Measurements from ENCODE around the gene GATD1. TPM values are rescaled to one million over a fixed set of nuclear protein-coding genes. Genes with fewer than 3 reads are reported as not detected.

Gene GATD1
- total RNA-seq, 4 donors from 2014 or later = 47.6 to 81.7 (median 52.9) TPM

DNA sequence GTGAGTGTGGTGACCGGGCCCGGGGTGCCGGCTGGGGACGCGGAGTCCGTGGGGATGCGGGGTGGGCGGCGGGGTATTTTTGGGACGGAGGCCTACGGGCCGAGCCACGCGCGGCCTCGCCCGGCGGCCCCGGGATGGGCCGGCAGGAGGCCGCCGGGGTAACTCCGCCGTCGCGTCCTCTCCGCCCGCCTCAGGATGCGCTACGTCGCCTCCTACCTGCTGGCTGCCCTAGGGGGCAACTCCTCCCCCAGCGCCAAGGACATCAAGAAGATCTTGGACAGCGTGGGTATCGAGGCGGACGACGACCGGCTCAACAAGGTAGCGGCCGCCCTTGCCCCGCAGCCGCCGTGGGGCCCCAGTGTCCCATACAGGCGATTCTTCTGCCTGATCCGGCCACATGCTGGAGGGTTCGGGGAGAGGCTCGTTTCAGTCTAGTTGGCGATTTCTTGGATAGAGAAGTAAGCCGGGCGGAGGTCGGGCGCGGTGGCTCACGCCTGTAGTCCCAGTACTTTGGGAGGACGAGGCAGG, 32.8 kb upstream of the GATD1 start:
- TF ChIP-seq POLR2A (IDR thresholded peaks at IDR 0.05) (peak in 1 of 2 donors; percentile 76), CTCF (IDR thresholded peaks at IDR 0.05) (peak in 1 of 6 experiments; percentile 35)
- no peaks in the 10 kb centered on the region for H3K27me3 ChIP-seq
- peak in 1 of 3 donors; percentile 62 for DNase-seq
- peaks cover 0 to 26% (median 0%) of the 10 kb centered on the region in 3 donors for H3K36me3 ChIP-seq
- peak overlapping the region; percentile 71 to 97 (median 92) for H3K4me3 ChIP-seq
- H3K4me1 ChIP-seq = peaks cover 11 to 35% (median 15%) of the 10 kb centered on the region in 4 donors
- H3K9me3 ChIP-seq = no peaks in the 10 kb centered on the region
- peak overlapping the region; percentile 96 to 99 (median 98) for H3K27ac ChIP-seq

DNA sequence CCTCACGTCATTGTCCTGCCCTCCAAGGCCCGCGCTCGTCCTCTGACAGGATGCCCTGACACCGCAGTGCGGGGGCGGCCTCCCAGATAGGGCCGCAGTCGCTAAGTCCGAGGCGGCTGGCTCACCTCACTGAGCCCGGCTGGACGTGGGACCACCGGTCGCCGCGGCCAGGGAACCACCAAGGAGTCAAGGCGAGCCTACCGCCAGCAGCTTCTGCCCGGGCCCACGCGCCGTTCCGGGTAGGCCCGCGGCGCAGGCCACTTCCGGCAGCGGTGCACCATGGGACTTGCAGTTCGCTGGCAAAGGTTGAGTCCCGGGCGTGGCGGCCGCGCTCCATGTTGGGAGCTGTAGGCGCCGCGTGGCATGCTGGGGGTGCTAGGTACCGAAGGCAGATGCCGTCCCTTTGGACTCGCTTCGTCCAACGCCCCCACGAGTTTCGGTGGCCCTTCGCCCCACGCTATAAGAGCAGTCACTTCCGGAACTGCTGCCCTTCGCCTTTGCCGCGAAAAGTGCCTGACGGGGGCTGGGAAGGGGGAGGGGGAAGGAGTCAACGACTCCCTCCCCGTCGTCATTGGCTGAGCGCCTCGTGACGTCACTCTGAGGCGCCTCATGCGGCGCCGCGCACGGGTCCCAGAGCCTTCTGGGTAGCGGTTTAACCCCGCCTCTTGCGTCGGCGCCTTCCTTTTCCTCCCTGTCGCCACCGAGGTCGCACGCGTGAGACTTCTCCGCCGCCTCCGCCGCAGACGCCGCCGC, 32.2 kb upstream of the GATD1 start, which contains the start of gene RPLP2:
RPLP2 (plus strand) TSS at position 681 of the 753 bp plus-strand sequence. CDS start 268 bp downstream, outside the sequence.
- Histone ChIP-seq H3K27me3 (no peaks in the 10 kb centered on the region), H3K36me3 (peaks cover 0 to 26% (median 0%) of the 10 kb centered on the region in 3 donors), H3K4me1 (peaks cover 13 to 40% (median 18%) of the 10 kb centered on the region in 4 donors), H3K9me3 (no peaks in the 10 kb centered on the region), H3K4me3 (peak within 1 kb of the TSS; percentile 71 to 97 (median 92)), H3K27ac (peak within 1 kb of the TSS; percentile 96 to 99 (median 98))
- TF ChIP-seq CTCF (IDR thresholded peaks at IDR 0.05) (no peak), POLR2A (IDR thresholded peaks at IDR 0.05) (peak; percentile 87 to 89)
- DNase-seq = peak; percentile 97 to 99 (median 99)

GRCh38 chr11:808427-809286, 31.4 kb upstream of the GATD1 start:
- TF ChIP-seq CTCF (IDR thresholded peaks at IDR 0.05) = peak in 2 of 6 experiments; percentile 12 to 18
- no peak for TF ChIP-seq POLR2A (IDR thresholded peaks at IDR 0.05)
- Histone ChIP-seq H3K4me3 (peak overlapping the region; percentile 71 to 97 (median 92)), H3K27me3 (no peaks in the 10 kb centered on the region), H3K27ac (peak overlapping the region; percentile 96 to 99 (median 98)), H3K36me3 (peaks cover 0 to 25% (median 0%) of the 10 kb centered on the region in 3 donors), H3K4me1 (peaks cover 19 to 48% (median 25%) of the 10 kb centered on the region in 4 donors), H3K9me3 (no peaks in the 10 kb centered on the region)
- no peak for DNase-seq

- peaks cover 0 to 36% (median 0%) of the 10 kb centered on the region in 3 donors for H3K36me3 ChIP-seq
- H3K4me1 ChIP-seq = peaks cover 14 to 43% (median 18%) of the 10 kb centered on the region in 4 donors
- H3K27ac ChIP-seq = peak overlapping the region; percentile 75 to 93 (median 88)
- peak overlapping the region; percentile 47 to 87 (median 79) for H3K4me3 ChIP-seq
- no peak for TF ChIP-seq POLR2A (IDR thresholded peaks at IDR 0.05)
- peak in 1 of 6 experiments; percentile 1 for TF ChIP-seq CTCF (IDR thresholded peaks at IDR 0.05)
- no peaks in the 10 kb centered on the region for H3K27me3 ChIP-seq
- no peaks in the 10 kb centered on the region for H3K9me3 ChIP-seq
- no peak for DNase-seq
Measured at GRCh38 chr11:804599-804964, 27.3 kb upstream of the GATD1 start.

Data from Peyer's patch (tissue), 4 donors.